HG03025 (cell line): Measurements from ENCODE around the gene RBMS1.

Experiments used
- ATAC-seq: cut with Tn5 transposase; IDR thresholded peaks from one replicate; pipeline ENCODE4 v1.9.1; 2021; ENCODE audit warnings: mild to moderate bottlenecking, moderate library complexity; ENCODE audit not compliant: unreplicated experiment, low FRiP score

Gene RBMS1

DNA sequence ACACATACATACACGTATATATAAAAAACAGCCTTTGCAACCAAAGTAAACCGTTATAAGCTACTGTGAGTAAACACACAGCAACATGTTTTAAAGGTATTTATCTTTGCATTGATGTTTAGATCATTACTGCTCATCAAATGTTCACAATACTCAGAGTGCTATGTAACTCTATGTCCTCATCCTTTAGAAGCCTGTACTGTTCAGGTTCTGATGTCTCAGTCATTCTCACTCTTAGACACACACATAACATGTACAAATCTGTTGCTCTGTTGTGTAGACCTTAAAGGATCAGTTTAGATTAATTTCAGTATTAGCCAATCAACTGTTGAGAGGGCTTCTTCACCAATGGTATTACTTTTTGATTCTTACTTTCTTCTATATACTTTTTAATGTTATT is 153.9 kb downstream of the RBMS1 start:
- no peak for ATAC-seq

- no peak for ATAC-seq
These were observed 154.5 kb downstream of the RBMS1 start for GRCh38 chr2:160338901-160339685.

- no peak for ATAC-seq
These were observed 155.9 kb downstream of the RBMS1 start for GRCh38 chr2:160337728-160338127.

DNA sequence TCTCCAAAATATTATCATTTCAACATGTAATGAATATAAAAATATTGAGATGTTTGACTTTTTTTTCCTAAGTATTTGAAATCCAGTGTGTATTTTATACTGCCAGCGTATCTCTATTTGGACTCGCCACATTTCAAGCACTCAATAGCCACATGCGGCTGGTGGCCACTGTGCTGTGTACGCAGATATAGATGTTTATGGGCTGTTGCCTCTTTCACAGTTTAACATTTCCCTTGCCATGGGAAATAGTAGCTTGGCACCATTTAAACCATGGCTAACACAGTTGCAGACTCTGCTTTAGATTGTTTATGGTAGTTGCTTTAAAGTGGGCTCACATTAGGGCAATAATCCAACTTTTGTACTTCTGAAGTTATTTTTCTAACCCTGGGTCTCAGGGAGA is 157.0 kb downstream of the RBMS1 start:
- ATAC-seq: no peak

DNA sequence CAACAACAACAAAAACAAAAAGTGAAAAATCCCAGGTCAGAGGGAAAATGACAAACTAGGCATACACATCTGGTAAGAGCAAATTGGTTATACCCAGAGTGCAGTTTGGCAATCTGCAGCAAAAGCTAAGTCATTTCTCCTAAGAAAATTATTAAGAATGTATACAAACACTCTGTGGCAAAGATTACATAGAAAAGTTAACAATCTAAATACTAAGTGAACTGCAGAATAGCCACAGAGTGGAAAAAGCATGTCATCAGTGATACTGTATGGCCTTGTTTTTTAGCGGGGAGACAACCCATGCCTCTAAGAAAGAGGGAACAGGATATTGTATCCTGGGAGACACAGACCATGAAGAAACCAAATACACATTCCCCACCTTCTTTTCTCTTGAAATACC is 157.5 kb downstream of the RBMS1 start:
- no peak for ATAC-seq

DNA sequence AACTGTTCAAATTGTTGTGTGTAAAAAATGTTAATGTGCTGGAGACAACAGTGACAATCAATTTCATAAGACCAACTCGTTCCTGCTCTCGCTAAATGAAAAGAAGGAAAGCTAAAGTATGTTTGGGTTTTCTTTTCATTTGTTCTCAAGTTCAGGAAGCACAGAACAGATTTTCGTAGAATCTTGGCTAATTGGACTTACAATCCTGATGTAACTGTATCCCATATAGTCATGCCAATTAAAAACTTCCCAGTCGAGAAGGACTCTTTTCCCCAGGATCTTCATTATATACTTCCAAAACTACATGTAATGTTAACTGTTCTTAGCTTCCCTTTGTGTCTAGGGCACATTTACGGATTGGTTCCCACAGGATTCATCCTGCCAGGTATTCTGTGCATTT is 158.2 kb downstream of the RBMS1 start:
- no peak for ATAC-seq

DNA sequence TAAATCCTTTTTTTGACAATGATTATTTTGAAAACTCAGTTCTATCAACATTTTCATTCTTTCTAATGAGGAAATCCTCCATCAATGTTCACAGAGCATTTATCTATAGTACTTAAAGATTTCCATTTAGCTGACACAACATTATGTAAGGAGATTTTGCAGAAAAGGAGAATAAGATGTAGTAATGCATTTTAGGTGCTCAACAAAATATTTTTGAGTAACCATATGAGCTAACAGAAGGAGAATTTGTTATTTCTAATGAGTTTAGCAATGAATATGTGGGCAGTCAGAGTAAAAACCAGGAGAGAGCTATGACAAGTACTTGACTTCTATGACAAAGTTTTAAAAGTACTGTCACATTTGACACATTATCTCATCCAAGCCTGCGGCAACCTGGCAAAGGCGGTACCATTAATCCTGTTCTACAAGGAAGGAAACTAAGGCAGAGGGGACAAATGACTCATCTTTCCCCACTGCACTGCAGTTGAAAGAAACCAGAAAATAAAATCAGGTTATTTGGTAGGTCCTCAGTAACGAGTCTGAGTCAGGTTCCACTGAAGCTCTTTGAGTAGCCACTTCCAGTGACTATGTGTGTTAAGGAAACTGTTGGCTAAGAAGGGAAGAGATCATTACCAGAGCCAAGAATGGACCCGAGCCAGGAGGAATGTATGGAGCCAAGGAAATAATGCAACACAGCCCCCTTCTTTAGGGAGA is 159.4 kb downstream of the RBMS1 start:
- ATAC-seq: no peak

DNA sequence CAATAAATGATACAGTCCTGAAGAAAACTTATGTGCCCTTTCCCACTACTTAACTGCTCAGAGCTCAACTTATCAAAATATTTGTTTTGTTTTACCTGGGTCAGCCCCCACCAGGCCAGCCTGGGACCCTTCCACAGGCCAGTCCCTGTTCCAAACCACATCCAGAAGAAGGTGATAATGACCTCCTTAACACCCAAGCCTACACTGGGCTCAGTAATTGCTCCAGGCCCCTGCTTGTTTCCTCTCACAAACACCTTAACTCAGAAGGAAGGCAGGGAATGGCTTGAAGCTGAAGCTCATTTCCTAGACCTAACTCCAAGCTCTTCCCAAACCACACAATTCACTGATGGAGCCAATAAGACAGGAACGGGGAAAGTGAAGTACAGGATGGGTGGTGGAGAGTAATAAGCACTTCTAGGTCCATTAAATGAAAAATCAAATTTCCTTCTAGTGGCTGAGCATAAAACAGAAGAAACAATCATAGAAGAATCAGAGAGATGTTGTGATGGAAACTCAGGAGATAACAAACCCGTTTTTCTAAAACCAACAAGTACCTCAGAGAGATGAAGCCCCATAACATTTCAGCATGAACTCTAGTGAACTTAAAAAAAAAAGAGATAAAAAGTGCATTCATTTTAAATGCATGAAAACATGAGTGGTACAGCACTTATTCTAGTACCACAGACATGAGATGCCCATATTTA is 160.1 kb downstream of the RBMS1 start:
- ATAC-seq: no peak

GRCh38 chr2:160332318-160332717 is 161.3 kb downstream of the RBMS1 start:
- no peak for ATAC-seq

- no peak for ATAC-seq
These were observed 162.2 kb downstream of the RBMS1 start for GRCh38 chr2:160331258-160332025.

- no peak for ATAC-seq
These were observed 164.6 kb downstream of the RBMS1 start for GRCh38 chr2:160328811-160329527.

GRCh38 chr2:160326786-160327185 is 166.8 kb downstream of the RBMS1 start:
- ATAC-seq: no peak

DNA sequence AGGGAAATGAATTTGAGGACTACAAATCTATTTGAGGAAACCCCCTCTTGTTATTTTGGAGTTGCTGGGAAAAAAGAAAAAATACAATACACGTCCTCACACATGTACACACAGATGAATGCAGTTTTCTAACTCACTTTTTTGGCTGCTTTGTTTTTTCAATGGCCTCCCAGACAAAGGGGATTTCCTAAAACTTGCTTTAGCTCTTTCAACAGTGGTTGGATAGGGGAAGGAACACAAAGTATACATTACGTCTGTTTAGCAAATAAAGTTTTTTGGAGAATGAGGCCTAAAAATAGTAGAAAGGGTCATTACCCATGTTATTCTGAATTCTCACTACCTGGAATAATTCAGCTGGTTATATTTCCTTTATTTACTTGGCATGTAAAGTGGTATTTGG is 168.2 kb downstream of the RBMS1 start:
- ATAC-seq: no peak

- ATAC-seq: no peak
These were observed 168.7 kb downstream of the RBMS1 start for GRCh38 chr2:160324917-160325316.

DNA sequence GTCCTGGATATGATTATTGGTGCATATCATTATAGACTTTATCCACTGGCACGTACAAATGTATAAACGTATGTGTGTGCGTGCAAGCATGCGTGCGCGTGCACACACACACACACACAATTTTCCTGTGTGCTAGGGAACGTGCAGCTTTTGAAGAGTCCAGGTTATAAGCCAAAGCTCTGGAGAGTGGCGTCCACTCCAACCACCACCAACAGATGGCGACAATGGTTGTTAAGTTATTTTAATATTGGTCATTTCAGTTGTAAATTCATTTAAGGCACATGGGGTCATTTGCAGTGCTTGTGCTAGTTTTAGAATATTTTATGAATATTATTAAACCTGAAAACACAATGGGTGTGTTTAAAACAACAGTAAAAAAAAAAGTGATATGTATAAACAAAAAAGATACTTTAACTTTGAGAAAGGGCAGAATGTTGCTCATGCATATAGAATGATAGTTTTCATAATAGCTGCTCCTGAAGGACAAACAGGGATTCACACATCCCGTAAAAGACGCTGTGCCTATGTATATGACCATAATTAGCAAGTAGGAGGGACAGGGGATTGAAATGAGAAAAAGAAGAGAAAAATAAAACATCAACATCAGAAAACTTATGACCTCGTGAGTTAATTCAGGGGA is 169.3 kb downstream of the RBMS1 start:
- ATAC-seq: no peak

- no peak for ATAC-seq
These were observed 171.3 kb downstream of the RBMS1 start for GRCh38 chr2:160322320-160322719.

DNA sequence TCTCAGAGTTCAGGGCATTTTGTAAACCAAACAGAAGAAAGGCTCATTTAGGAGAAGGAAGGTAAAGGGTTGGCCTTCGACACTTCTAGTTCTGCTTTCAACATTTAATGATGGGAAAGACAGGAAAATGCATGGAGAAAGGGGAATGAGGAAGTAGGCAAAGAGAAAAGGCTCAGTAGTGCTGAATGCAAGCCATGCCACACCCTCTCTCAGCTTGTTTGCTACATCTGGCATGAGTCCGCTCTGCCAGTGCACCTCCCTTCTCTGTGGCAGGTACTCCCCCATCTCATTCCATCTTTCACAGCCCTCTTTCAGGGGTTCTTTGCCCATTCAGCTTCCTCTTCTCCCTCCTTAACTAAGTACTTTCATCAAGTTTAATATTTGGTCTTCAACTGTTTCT is 172.6 kb downstream of the RBMS1 start:
- ATAC-seq: no peak

DNA sequence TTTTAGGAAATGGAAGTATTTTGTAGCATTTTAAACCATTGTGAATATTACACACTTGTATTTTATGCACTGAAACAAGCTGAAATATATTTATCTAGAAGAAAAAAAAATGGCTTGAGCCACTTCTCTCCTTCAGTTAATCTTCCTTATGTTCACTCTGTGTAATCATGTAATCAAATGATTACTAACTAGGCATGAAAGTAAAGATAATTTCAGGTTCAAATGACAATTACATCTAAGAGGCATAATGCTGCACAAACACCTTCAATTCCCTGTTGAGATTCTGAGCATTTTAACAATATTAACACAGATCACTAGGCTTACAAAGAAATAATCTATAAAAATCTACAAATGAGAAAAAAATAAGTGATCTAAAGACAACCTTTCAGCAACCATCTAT is 173.9 kb downstream of the RBMS1 start:
- no peak for ATAC-seq

- no peak for ATAC-seq
These were observed 175.4 kb downstream of the RBMS1 start for GRCh38 chr2:160318218-160318617.
